ENCODE measurements around the gene RUNX3. TPM values are rescaled to one million over a fixed set of nuclear protein-coding genes. Genes with fewer than 3 reads are reported as not detected.
A peak's percentile ranks its signal among the peaks of the same experiment; 100 is the strongest.

RUNX3 gene
- total RNA-seq, 1 donor = not detected

GRCh38 chr1:24898909-24899439, 31.1 kb downstream of the RUNX3 start:
- DNase-seq (ENCODE audit: low read depth) = no peak
- no peak overlapping the region for H3K4me3 ChIP-seq (ENCODE audit: low read depth, low read length)
- TF ChIP-seq CTCF (IDR thresholded peaks at IDR 0.05; ENCODE audit: insufficient read depth, low read length) = no peak

GRCh38 chr1:24898152-24898908, 31.7 kb downstream of the RUNX3 start:
- DNase-seq (ENCODE audit: low read depth) = peak; percentile 42
- peak; percentile 96 for TF ChIP-seq CTCF (IDR thresholded peaks at IDR 0.05; ENCODE audit: insufficient read depth, low read length)
- no peak overlapping the region for H3K4me3 ChIP-seq (ENCODE audit: low read depth, low read length)

- DNase-seq (ENCODE audit: low read depth) = no peak
- no peak overlapping the region for H3K4me3 ChIP-seq (ENCODE audit: low read depth, low read length)
- no peak for TF ChIP-seq CTCF (IDR thresholded peaks at IDR 0.05; ENCODE audit: insufficient read depth, low read length)
These were observed 32.6 kb downstream of the RUNX3 start for GRCh38 chr1:24897263-24898151.

DNA sequence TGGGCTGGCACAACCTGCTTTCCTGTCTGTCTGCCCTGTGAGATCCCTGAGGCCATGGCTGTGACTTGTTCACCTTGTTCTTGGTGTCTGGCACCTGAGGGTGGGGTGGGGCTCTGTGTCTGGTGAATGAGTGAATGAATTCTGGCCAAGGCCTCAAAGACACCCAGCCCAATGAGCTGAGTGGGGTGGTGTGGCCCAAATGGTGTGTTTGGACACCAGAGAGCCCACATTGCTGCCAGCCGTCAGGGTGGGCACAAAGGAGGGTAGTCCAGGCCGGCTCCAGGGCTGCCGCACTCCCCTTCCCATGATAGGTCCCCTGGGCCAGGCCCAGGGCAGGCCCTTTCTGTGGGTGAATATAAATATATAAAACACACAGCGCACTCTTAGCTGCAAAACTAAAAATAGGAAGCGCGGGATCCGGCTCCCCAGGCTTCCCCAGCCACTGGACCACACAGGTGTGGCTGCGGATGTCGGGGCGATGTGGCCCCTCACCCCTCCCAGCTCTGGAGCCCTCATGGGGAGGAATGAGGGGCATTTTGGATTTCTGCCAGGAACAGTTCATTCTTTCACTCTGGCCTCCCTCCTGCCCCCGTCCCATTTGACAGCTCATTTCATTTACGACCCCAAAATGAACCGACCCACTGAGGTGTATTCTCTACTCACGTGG, 33.3 kb downstream of the RUNX3 start:
- TF ChIP-seq CTCF (IDR thresholded peaks at IDR 0.05; ENCODE audit: insufficient read depth, low read length) = no peak
- no peak overlapping the region for H3K4me3 ChIP-seq (ENCODE audit: low read depth, low read length)
- no peak for DNase-seq (ENCODE audit: low read depth)

DNA sequence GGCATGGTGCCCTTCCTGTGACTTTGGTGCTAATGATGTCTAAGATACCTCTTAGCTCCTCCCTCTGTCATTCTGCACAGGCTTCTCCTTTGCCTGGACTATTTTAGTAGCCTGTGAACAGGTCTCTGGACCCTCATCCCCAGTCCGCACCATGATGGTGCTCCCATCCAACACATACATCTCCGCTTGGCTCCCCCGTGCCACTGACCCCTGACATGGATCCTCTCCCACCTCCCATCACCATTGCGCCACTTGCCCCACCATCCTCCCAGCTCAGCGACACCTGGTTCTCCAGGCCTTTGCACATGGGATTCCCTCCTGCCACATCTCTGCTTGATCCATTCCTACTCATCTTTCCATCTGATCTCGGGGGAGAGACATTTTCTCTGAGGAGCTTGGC, 33.9 kb downstream of the RUNX3 start:
- no peak overlapping the region for H3K4me3 ChIP-seq (ENCODE audit: low read depth, low read length)
- no peak for TF ChIP-seq CTCF (IDR thresholded peaks at IDR 0.05; ENCODE audit: insufficient read depth, low read length)
- DNase-seq (ENCODE audit: low read depth) = no peak

- H3K4me3 ChIP-seq (ENCODE audit: low read depth, low read length) = no peak overlapping the region
- no peak for DNase-seq (ENCODE audit: low read depth)
- no peak for TF ChIP-seq CTCF (IDR thresholded peaks at IDR 0.05; ENCODE audit: insufficient read depth, low read length)
These were observed 34.6 kb downstream of the RUNX3 start for GRCh38 chr1:24895511-24895910.

Measured in fibroblast of the aortic adventitia (primary cell).